ENCODE data around the gene USF2. TPM values are rescaled to one million over a fixed set of nuclear protein-coding genes. Genes with fewer than 3 reads are reported as not detected.

The USF2 gene
- total RNA-seq, 4 donors from 2014 or later, result 118 to 169 (median 143) TPM

DNA sequence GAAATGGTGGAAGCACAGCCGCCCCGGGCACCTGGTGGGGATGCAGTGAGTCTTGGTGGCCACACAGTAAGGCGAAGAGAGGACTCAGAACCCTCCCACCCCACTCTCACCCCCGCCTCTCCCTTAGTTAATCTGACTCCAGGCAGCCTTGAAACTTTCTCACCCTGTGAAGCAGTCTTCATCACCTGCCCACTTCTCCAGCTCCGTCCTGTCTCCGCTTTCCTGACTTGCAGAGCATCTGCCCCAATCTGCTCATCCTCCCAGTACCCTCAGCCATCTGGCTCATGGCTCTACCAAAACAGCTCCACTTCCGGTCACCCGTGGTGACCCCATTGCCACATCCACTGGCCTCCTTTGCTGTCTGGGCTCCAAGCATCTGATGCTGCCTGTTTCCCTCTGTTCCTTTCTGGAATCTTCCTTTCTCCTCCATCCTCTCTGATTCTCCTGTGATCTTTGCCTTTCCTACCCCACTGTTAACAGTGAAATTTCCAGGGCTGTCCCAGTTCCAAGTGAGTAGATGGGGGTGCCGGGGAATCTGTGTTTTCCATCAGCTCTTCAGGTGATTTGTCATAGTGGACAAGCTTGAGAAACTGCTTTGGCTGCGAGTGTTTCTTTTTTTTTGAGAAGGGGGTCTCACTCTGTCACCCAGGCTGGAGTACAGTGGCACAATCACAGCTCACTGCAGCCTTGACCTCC, 4.3 kb downstream of the USF2 start:
- Histone ChIP-seq H3K9me3 (no peaks in the 10 kb centered on the region), H3K27ac (no peak overlapping the region), H3K4me3 (no peak overlapping the region), H3K27me3 (no peaks in the 10 kb centered on the region), H3K36me3 (peaks cover 0 to 73% of the 10 kb centered on the region in 2 donors), H3K4me1 (peaks cover 6% of the 10 kb centered on the region in 2 donors)
- no peak for DNase-seq
- no peak for ATAC-seq
- intact Hi-C loops (cut with DNase I; ENCODE audit: low total_unique reads) (no loop called here), in situ Hi-C loops (cut with MboI; ENCODE audit: low sequenced_read_pairs in 4 of 4) (loop anchor here in 2 of 4 donors (10.0 to 25.0 kb wide), 2 partner anchors 128 to 286 kb away; partner anchors contain the start of gene FXYD7 (in 1 of the 2))
- TF ChIP-seq, protein P1, sequence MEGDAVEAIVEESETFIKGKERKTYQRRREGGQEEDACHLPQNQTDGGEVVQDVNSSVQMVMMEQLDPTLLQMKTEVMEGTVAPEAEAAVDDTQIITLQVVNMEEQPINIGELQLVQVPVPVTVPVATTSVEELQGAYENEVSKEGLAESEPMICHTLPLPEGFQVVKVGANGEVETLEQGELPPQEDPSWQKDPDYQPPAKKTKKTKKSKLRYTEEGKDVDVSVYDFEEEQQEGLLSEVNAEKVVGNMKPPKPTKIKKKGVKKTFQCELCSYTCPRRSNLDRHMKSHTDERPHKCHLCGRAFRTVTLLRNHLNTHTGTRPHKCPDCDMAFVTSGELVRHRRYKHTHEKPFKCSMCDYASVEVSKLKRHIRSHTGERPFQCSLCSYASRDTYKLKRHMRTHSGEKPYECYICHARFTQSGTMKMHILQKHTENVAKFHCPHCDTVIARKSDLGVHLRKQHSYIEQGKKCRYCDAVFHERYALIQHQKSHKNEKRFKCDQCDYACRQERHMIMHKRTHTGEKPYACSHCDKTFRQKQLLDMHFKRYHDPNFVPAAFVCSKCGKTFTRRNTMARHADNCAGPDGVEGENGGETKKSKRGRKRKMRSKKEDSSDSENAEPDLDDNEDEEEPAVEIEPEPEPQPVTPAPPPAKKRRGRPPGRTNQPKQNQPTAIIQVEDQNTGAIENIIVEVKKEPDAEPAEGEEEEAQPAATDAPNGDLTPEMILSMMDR (IDR thresholded peaks at IDR 0.05 in 4 of 5, conservative IDR thresholded peaks at IDR 0.05 in 1 of 5), result no peak
- TF ChIP-seq POLR2A (IDR thresholded peaks at IDR 0.05), result no peak

DNA sequence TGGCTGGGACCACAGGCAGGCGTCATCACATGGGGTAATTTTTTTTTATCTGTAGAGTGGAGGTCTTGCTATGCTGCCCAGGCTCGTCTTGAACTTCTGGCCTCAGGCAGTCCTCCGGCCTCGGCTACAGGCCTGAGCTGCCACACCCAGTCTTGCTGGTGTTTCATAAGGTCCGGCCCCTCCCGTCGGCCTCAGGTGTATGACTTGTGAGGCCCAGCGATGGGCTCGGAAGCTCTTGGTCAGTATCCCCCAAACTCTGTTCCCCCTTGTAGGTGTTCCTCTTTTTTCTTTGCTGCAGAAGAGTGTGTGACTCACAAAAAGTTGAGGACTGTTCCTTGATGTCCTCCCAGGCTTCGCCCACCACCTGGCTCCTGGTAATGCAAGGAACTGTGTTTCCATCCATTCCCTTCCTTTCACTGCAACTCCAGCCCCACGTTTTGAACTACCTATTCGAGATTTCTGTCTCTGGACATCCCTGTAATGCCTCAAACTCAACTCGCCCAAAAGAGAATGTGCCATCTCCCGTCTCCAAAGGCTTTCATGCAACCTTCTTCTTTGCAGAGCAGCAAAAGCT, 5.0 kb downstream of the USF2 start:
- DNase-seq (no peak), ATAC-seq (no peak)
- Histone ChIP-seq H3K9me3 (no peaks in the 10 kb centered on the region), H3K4me3 (no peak overlapping the region), H3K4me1 (peaks cover 6% of the 10 kb centered on the region in 2 donors), H3K27me3 (no peaks in the 10 kb centered on the region), H3K27ac (no peak overlapping the region), H3K36me3 (peaks cover 0 to 80% of the 10 kb centered on the region in 2 donors)
- in situ Hi-C loops (cut with MboI; ENCODE audit: low sequenced_read_pairs in 4 of 4), result loop anchor here in 2 of 4 donors (10.0 to 25.0 kb wide), 2 partner anchors 129 to 286 kb away; partner anchors contain the start of gene FXYD7 (in 1 of the 2)
- TF ChIP-seq, protein P1 (IDR thresholded peaks at IDR 0.05 in 4 of 5, conservative IDR thresholded peaks at IDR 0.05 in 1 of 5), result no peak
- intact Hi-C loops (cut with DNase I; ENCODE audit: low total_unique reads), result no loop called here

DNA sequence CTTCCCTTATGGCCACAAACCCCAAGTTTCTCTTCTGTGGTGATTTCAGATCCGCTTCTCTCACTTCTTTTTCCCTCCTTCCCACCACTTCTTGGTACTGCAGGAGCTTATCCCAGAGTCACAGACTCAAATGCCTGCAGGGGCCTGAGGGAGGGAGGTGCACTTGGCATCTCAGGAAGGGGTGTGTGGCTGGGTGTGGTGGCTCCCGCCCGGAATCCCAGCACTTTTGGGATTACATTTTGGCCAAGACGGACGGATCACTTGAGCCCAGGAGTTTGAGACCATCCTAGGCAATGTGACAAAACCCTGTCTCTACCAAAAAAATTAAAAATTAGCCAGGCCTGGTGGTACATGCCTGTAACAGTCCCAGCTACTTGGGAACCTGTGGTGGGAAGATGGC, 5.6 kb downstream of the USF2 start:
- ATAC-seq (no peak), DNase-seq (no peak)
- intact Hi-C loops (cut with DNase I; ENCODE audit: low total_unique reads) (no loop called here), in situ Hi-C loops (cut with MboI; ENCODE audit: low sequenced_read_pairs in 4 of 4) (loop anchor here in 2 of 4 donors (10.0 to 25.0 kb wide), 2 partner anchors 130 to 287 kb away; partner anchors contain the start of gene FXYD7 (in 1 of the 2))
- TF ChIP-seq POLR2A (IDR thresholded peaks at IDR 0.05), result no peak
- TF ChIP-seq, protein P1 (IDR thresholded peaks at IDR 0.05 in 4 of 5, conservative IDR thresholded peaks at IDR 0.05 in 1 of 5), result no peak
- Histone ChIP-seq H3K36me3 (peaks cover 0 to 86% of the 10 kb centered on the region in 2 donors), H3K9me3 (no peaks in the 10 kb centered on the region), H3K27me3 (no peaks in the 10 kb centered on the region), H3K4me1 (peaks cover 6% of the 10 kb centered on the region in 2 donors), H3K27ac (no peak overlapping the region), H3K4me3 (no peak overlapping the region)

DNA sequence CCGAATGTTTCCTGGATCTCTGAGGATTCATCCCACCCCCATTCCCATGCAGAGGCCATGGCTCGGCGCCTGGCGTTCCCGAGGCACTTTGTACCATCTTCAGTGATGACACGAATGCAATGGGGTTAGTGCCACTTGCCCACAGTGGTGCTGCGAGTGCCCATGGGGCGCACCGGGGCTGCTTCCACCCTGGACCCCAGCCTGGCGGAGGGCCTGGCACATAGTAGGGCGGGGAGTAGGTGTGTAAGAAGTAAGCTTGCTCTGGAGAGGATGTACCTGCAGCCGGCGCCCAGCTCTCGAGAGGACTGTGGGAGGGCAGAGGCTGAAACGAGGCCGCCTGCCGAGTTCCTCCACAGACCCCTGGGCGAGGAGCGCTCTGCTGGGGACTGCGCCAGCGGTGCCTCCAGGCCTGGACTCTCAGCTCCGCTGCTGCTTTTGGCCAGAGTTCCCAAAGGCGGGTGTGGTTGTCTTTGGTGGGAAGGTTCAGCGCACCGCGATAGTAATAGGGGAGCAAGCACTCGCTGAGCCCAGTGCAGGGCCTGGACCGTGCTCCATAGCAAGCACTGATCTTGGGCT, 8.0 kb downstream of the USF2 start:
- ATAC-seq, result no peak
- H3K36me3 ChIP-seq, result peaks cover 0 to 77% of the 10 kb centered on the region in 2 donors
- in situ Hi-C loops (cut with MboI; ENCODE audit: low sequenced_read_pairs in 4 of 4), result loop anchor here in 1 of 4 donors (10.0 kb wide), 1 partner anchor 132 kb away; the partner anchor contains the start of gene FXYD7
- no peak overlapping the region for H3K27ac ChIP-seq
- no peaks in the 10 kb centered on the region for H3K27me3 ChIP-seq
- DNase-seq, result no peak
- TF ChIP-seq, protein P1 (IDR thresholded peaks at IDR 0.05 in 4 of 5, conservative IDR thresholded peaks at IDR 0.05 in 1 of 5), result no peak
- TF ChIP-seq POLR2A (IDR thresholded peaks at IDR 0.05), result no peak
- H3K4me3 ChIP-seq, result no peak overlapping the region
- intact Hi-C loops (cut with DNase I; ENCODE audit: low total_unique reads), result no loop called here
- no peaks in the 10 kb centered on the region for H3K9me3 ChIP-seq
- no peaks in the 10 kb centered on the region for H3K4me1 ChIP-seq

Data from gastrocnemius medialis (tissue), 4 donors.